H1 (cell line): ENCODE measurements around the gene GLTP. TPM values are rescaled to one million over a fixed set of nuclear protein-coding genes. Genes with fewer than 3 reads are reported as not detected.

Experiments
- FOSL1 ChIP-seq: IDR thresholded peaks from 2 replicates; pipeline ENCODE4 v1.6.1; 2011; ENCODE audit warnings: mild to moderate bottlenecking, low read depth, low read length, moderate library complexity; ENCODE audit not compliant: insufficient read depth
- GTF2F1 ChIP-seq: IDR thresholded peaks from 2 replicates; pipeline ENCODE4 v1.6.1; 2012; ENCODE audit warnings: low read depth, low read length, improper control_type of control experiment, borderline replicate concordance
- RNF2 ChIP-seq: fragments of 200-900, 300-1000 bp; sonication (generic); IDR thresholded peaks from 2 replicates; pipeline ENCODE4 v1.7.1; 2016; ENCODE audit warnings: borderline replicate concordance, low read depth, mild to moderate bottlenecking, antibody characterized with exemption, low read length; ENCODE audit not compliant: poor library complexity, severe bottlenecking; ENCODE audit errors: missing control alignments
- SP2 ChIP-seq: IDR thresholded peaks from 2 replicates; pipeline ENCODE4 v1.6.1; 2012; ENCODE audit warnings: mild to moderate bottlenecking, low read length, inconsistent platforms
- polyA plus RNA-seq, 7 experiments: library from polyadenylated mRNA; depleted of rRNA in 3 of 7; stranded (reverse) in 5 of 7; unstranded in 2 of 7; fragments of >200 nt in 5 of 7; fragments of 200-250 nt in 2 of 7; gene quantifications; 1 replicate in 5 of 7; 2 replicates in 1 of 7; 4 replicates in 1 of 7; pipeline versions ENCODE4 v1.2.1 to v1.2.3, GENCODE V29; 2011 to 2013; ENCODE audit warnings: missing spikeins in 2 of 7, mixed read lengths in 2 of 7
- total RNA-seq: library from RNA; stranded (reverse); fragmentation: NEBNext Ultra II Directional; extraction: Animal tissue kit (Norgen Biotek cat#: 25700); gene quantifications from 2 replicates; pipeline ENCODE4 v1.2.1, GENCODE V29; 2021

The GLTP gene
- total and polyA plus RNA-seq, 2 of the 8 experiments (the other 6 are each of a cell fraction or from before 2014, with no cell fraction given): 9.8 to 26.1 TPM

DNA sequence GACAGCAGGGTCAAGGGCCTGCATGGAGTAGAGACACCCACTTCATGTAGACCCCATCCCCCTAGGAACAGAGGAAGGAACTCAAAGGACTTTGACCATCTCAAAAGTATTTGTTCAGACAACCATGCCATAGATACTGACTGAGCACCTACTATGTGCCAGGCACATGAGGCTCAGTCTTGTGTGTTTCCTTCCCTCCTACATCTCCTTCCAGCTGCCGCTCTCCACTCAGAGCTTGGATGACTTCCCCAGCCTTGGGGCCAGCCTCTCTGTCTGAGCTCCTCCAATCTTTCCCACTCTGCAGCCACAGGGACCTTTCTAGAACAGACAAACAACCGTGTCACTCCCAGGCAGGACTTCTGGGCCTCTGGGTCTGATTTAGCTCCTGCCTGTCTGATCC lies 49.6 kb downstream of the GLTP start (continued):
- TF ChIP-seq RNF2: no peak
- TF ChIP-seq FOSL1: no peak
- no peak for TF ChIP-seq GTF2F1
- no peak for TF ChIP-seq SP2
- TF ChIP-seq, all 59 proteins: peak for 0
